GM06990 (cell line): ENCODE data around the gene LRRC57.
A peak's percentile ranks its signal among the peaks of the same experiment; 100 is the strongest.
"Not testable (repeated sequence)": the region's sequence is repeated elsewhere in the genome, so short reads cannot be mapped to it uniquely, and the experiment has no call there.

Source experiments
- DNase-seq: peaks from one replicate; pipeline ENCODE4 v3.0.0-alpha.2; 2011; ENCODE audit not compliant: insufficient read length; ENCODE audit errors: extremely low read depth
- H3K27me3 ChIP-seq: replicated peaks from 2 replicates; pipeline ENCODE4 v1.6.0; 2011; ENCODE audit warnings: low read length; ENCODE audit not compliant: control insufficient read depth, insufficient read depth
- H3K36me3 ChIP-seq: 2 replicates; pipeline ENCODE4 v1.5.1; 2011; ENCODE audit warnings: low read length; ENCODE audit not compliant: control insufficient read depth, insufficient read depth
- H3K4me3 ChIP-seq: replicated peaks from 2 replicates; pipeline ENCODE4 v1.5.1; 2011; ENCODE audit warnings: low read depth, mild to moderate bottlenecking, control low read depth, low read length
- TF ChIP-seq, protein P1 (sequence below): IDR thresholded peaks from 2 replicates; pipeline ENCODE4 v1.5.1; 2011; ENCODE audit warnings: low read length, control low read depth, mild to moderate bottlenecking, inconsistent platforms; ENCODE audit not compliant: insufficient read depth, poor library complexity, severe bottlenecking

Gene LRRC57

DNA sequence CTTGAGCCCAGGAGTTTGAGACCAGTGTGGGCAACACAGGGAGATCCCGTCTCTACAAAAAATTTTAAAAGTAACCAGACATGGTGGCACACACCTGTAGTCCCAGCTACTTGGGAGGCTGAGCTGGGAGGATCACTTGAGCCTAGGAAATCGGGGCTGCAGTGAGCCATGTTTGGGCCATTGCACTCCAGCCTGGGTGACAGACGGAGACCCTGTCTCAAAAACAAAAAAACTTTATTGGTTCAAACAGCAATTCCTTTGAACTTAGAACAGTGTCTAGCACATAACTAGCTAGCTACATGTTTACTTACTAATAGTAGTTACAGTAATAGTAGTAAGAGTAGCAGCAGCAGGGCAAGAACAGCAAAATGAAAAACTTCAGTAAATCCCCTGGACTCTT is 10.1 kb upstream of the LRRC57 start:
- H3K4me3 ChIP-seq, result no peak overlapping the region
- H3K36me3 ChIP-seq, result peaks cover 5% of the 10 kb centered on the region
- TF ChIP-seq, protein P1, sequence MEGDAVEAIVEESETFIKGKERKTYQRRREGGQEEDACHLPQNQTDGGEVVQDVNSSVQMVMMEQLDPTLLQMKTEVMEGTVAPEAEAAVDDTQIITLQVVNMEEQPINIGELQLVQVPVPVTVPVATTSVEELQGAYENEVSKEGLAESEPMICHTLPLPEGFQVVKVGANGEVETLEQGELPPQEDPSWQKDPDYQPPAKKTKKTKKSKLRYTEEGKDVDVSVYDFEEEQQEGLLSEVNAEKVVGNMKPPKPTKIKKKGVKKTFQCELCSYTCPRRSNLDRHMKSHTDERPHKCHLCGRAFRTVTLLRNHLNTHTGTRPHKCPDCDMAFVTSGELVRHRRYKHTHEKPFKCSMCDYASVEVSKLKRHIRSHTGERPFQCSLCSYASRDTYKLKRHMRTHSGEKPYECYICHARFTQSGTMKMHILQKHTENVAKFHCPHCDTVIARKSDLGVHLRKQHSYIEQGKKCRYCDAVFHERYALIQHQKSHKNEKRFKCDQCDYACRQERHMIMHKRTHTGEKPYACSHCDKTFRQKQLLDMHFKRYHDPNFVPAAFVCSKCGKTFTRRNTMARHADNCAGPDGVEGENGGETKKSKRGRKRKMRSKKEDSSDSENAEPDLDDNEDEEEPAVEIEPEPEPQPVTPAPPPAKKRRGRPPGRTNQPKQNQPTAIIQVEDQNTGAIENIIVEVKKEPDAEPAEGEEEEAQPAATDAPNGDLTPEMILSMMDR, result no peak
- H3K27me3 ChIP-seq, result no peaks in the 10 kb centered on the region
- DNase-seq, result no peak

DNA sequence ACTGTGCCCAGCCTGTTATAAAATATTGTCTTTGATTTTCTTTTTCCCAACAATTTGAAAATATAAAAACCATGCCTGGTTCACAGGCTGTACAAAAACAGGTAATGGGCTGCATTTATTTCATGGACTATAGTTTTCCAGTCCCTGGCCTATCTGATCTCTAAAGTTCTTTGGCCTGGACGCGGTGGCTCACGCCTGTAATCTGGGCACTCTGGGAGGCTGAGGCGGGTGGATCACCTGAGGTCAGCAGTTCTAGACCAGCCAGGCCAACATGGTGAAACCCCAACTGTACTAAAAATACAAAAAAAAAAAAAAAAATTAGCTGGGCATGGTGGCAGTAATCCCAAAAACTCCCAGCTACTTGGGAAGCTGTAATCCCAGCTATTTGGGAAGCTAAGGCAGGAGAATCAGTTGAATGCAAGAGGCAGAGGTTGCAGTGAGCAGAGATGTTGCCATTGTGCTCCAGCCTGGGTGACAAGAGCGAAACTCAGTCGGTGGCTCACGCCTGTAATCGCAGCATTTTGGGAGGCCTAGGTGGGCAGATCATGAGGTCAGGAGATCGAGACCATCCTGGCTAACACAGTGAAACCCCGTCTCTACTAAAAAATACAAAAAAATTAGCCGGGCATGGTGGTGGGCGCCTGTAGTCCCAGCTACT is 8.1 kb upstream of the LRRC57 start:
- H3K36me3 ChIP-seq, H3K27me3 ChIP-seq, DNase-seq: not testable (repeated sequence)

DNA sequence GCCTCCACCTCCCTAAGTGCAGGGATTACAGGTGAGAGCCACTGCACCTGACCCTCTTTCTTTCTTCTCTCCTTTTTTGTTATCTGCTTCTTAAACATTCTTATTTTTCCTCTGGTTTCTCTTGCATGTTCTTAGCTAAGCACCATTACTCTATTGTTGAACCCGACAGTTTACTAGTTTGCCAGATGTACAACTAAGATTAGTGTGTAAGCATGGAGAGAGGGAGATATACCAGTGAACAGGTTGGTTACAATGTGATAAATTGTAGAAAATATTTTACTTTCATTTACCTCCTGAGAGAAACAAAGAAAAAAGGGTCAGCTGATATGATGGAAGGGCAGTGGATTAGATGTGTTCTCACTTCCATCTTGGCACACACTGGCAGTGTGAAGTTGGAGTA is 5.0 kb upstream of the LRRC57 start:
- DNase-seq, result no peak
- Histone ChIP-seq H3K4me3 (no peak overlapping the region), H3K36me3 (no peaks in the 10 kb centered on the region), H3K27me3 (no peaks in the 10 kb centered on the region)
- TF ChIP-seq, protein P1, result no peak

More for the DNA sequence above, 8.1 kb upstream of the LRRC57 start:
- H3K4me3 ChIP-seq, result not testable (repeated sequence)

DNA sequence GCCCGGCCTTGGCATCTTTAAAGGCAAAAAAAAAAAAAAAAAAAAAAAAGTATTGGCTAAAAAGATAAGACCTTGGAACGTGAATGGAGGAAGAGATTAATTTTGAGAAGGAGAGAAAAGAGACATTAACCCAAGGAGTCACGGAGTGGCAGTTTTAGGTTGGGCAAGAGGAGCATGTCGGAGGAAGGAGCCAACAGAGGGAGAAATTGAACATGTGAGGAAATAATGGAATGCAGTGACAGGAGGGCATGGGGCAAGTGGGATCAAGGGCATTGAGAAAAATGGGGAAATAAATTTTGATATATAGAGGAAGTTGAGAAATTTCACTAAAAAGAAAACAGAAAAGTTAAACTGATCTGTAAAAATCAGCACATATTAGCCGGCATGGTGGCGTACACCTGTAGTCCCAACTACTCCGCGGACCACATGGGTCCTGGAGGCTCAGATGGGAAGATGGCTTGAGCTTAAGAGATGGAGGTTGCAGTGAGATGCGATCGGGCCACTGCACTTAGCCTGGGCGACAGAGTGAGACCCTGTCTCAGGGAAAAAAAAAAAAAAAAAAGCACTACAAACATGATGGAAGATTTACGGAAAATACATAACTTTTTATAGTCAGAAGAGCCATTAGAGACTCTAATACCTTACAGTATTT is 1.3 kb upstream of the LRRC57 start:
- no peak for DNase-seq
- TF ChIP-seq, protein P1, result no peak
- Histone ChIP-seq H3K4me3 (peak overlapping the region; percentile 95), H3K36me3 (no peaks in the 10 kb centered on the region; the same call in 1 of the 2 replicates), H3K27me3 (no peaks in the 10 kb centered on the region)

DNA sequence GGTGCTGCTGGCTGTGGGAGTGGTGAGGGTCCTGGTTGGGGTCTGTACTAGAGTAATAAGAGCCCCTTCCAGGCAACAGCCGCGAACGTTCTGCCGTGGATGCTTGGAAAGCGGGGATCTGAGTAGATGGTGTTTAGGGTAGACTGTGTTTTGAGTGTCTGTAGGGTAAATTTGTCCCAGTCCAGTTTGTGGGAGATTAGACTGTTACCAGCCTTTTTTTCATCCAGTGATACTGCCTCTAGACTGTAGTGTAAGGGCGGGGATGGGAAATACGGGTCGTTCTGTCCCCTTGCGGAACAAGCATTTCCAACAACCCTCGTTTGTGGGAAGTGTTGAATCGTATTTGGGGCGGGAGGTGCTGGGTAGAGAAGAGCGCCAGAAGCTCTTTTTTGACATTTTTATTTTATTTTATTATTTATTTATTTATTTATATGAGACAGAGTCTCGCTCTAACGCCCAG is 469 bp upstream of the LRRC57 start:
- Histone ChIP-seq H3K27me3 (no peaks in the 10 kb centered on the region), H3K4me3 (peak overlapping the region; percentile 95), H3K36me3 (peaks cover 1% of the 10 kb centered on the region)
- DNase-seq, result no peak
- TF ChIP-seq, protein P1, result no peak

DNA sequence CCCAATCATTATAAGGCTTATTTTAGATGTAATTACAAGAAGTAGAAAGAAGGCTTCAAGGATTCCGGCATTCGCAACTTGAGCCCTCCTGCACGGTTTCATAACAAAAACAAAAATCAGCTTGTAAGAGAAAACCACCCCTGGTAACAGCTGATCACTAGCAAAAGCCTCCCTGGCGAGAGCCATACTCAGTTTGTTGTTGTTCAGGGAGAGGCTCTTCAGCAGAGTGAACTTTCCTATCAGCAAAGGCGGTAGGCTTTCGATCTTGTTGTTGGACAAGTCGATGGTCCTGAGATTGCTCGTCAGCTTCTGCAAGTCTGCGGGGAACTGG is 710 bp downstream of the LRRC57 start:
- DNase-seq, result no peak
- TF ChIP-seq, protein P1, result no peak
- peaks cover 1% of the 10 kb centered on the region for H3K36me3 ChIP-seq
- H3K4me3 ChIP-seq, result peak overlapping the region; percentile 95
- H3K27me3 ChIP-seq, result no peaks in the 10 kb centered on the region
